Activated T-helper 2 cell treated with anti-CD3 and anti-CD28 coated beads, Interferon-gamma antibody, Interleukin-2, Interleukin-4, amounts not matched to agents 10 μg/mL and 5 μg/mL and 100 μg/mL, durations not matched to agents 14 hours and 24 hours and 36 hours (primary cell): ENCODE measurements around the gene TMEM132D. TPM values are rescaled to one million over a fixed set of nuclear protein-coding genes. Genes with fewer than 3 reads are reported as not detected.

Experiments
- DNase-seq: peaks from one replicate; pipeline ENCODE4 v3.0.0; 2021; ENCODE audit warnings: low spot score
- H3K27ac Mint-ChIP-seq: one replicate; pipeline ENCODE4 v1.8.0; 2021; ENCODE audit warnings: mixed read lengths
- H3K27me3 Mint-ChIP-seq: one replicate; pipeline ENCODE4 v1.8.0; 2021; ENCODE audit warnings: low read depth, mixed read lengths
- H3K36me3 Mint-ChIP-seq: one replicate; pipeline ENCODE4 v1.8.0; 2021; ENCODE audit warnings: low read depth, mixed read lengths
- H3K4me1 Mint-ChIP-seq: one replicate; pipeline ENCODE4 v1.8.0; 2021; ENCODE audit warnings: low read depth, mixed read lengths
- H3K4me3 Mint-ChIP-seq: one replicate; pipeline ENCODE4 v1.8.0; 2021; ENCODE audit warnings: low read depth, mild to moderate bottlenecking, moderate library complexity, mixed read lengths
- H3K9me3 Mint-ChIP-seq: one replicate; pipeline ENCODE4 v1.8.0; 2021; ENCODE audit warnings: mixed read lengths
- intact Hi-C: fragments of 100-400 bp; cut with micrococcal nuclease; formaldehyde crosslinking; loops from one replicate; pipeline ENCODE4 v1.15.1; 2023
- total RNA-seq: library from RNA; stranded (reverse); gene quantifications from 2 replicates; pipeline ENCODE4 v1.2.3, GENCODE V29; 2022

Gene TMEM132D
- total RNA-seq, 1 donor from 2014 or later, result not detected

DNA sequence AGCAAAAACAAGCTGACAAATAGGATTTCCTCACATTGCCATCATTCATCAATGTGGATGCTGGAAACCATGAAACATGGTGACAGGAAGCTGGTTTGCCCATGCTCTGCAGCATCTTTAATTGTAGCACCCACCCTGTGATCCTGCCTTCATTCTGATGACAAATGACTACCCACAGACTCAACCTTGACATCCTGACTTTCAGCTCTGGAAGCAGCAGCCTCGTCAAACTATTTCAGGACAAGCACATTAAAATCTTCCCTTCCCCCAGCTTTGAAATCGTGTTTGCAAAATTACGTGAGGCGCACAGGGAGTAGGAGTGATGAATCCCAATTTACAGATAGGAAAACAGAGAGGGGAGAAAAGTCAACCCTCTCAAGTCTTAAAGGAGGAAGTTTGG is 765.0 kb downstream of the TMEM132D start:
- intact Hi-C loops, result no loop called here
- Mint-ChIP-seq H3K4me1 (no peaks in the 10 kb centered on the region), H3K27ac (no peak overlapping the region), H3K36me3 (no peaks in the 10 kb centered on the region), H3K27me3 (no peaks in the 10 kb centered on the region), H3K9me3 (peaks cover 3% of the 10 kb centered on the region), H3K4me3 (no peak overlapping the region)
- no peak for DNase-seq

DNA sequence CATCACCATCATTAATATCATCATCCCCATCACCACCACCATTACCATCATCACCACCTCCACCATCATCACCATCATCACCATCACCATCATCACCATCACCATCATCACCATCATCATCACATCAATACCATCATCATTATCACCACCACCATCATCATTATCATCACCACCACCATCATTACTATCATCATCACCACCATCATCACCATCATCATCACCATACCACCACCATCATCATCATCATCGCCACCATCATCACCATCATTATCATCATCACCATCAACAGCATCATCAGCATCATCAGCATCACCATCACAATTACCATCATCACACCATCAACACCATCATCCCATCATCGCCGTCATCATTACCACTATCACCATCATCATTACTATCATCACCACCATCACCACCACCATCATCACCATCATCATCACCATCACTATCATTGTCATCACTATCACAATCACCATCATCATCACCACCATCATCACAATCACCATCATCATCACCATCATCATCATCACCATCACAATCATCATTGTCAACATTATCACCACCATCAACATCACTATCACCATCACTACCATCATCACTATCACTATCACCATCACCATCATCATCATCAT is 767.0 kb downstream of the TMEM132D start:
- peaks cover 7% of the 10 kb centered on the region for H3K9me3 Mint-ChIP-seq
- no peak overlapping the region for H3K4me3 Mint-ChIP-seq
- intact Hi-C loops, result no loop called here
- no peaks in the 10 kb centered on the region for H3K27me3 Mint-ChIP-seq
- no peak for DNase-seq
- H3K36me3 Mint-ChIP-seq, result no peaks in the 10 kb centered on the region
- no peak overlapping the region for H3K27ac Mint-ChIP-seq
- no peaks in the 10 kb centered on the region for H3K4me1 Mint-ChIP-seq

DNA sequence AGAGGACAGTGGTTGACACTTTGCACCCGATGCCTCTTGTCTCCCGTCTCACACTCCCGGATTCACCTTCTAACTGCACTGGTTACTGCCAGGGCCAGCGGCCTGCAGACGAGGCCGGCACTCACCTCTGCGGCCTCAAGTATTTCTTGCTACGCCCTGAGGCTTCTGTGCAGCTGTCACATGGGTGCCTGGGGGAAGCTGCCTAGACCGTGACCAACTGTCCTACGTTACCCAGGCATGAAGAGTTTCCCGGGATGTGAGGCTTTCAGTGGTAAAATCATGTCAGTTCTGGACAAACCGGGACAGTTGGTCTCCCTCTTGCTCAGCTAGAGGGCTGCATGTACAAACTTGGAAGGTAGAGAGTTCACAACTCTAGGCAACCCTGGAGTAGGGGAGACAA is 776.1 kb downstream of the TMEM132D start:
- Mint-ChIP-seq H3K36me3 (no peaks in the 10 kb centered on the region), H3K4me1 (no peaks in the 10 kb centered on the region), H3K9me3 (peaks cover 19% of the 10 kb centered on the region), H3K4me3 (no peak overlapping the region), H3K27me3 (no peaks in the 10 kb centered on the region), H3K27ac (no peak overlapping the region)
- intact Hi-C loops, result no loop called here
- no peak for DNase-seq

DNA sequence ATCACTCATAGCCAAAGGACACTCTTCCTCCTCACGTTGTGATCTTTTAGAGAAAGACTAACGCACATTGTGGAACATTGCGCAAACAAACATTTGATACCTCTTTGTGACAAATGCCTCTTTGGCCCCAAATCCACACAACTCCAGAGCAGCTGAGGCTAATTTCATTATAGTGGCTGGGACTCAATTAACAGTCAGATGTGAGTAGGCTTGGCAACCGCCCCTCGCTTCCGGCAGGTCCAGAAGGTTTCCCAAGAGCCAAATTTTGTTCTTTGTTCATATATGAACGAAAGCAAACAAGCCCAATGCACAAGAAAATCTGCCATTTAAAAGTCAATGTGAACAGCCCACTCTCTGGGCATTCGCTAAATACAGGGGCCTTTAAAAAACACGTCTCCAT is 776.6 kb downstream of the TMEM132D start:
- Mint-ChIP-seq H3K4me3 (no peak overlapping the region), H3K27ac (no peak overlapping the region), H3K4me1 (no peaks in the 10 kb centered on the region), H3K36me3 (no peaks in the 10 kb centered on the region), H3K27me3 (no peaks in the 10 kb centered on the region), H3K9me3 (peaks cover 19% of the 10 kb centered on the region)
- DNase-seq, result no peak
- intact Hi-C loops, result no loop called here

DNA sequence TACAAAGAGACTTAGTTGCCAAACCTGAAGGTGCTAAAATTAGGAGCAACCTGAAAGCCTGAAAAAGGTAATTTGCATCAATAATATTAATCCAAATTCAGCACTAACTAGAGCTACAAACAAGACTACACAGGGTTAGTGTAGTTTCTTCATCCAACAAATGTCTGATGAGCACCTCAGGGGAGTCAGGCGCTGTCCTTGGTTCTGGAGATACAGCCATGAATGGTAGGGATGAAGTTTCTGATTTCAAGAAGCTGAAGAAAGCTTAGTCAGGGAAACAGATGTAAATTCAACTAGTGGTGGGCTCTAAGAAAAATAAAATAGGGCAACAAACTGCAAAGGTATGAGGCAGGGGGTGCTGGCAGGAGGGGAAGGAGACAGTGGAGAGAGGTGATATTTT is 784.3 kb downstream of the TMEM132D start:
- H3K36me3 Mint-ChIP-seq, result no peaks in the 10 kb centered on the region
- intact Hi-C loops, result no loop called here
- peaks cover 9% of the 10 kb centered on the region for H3K9me3 Mint-ChIP-seq
- H3K27me3 Mint-ChIP-seq, result no peaks in the 10 kb centered on the region
- DNase-seq, result no peak
- no peak overlapping the region for H3K27ac Mint-ChIP-seq
- H3K4me3 Mint-ChIP-seq, result no peak overlapping the region
- H3K4me1 Mint-ChIP-seq, result no peaks in the 10 kb centered on the region

DNA sequence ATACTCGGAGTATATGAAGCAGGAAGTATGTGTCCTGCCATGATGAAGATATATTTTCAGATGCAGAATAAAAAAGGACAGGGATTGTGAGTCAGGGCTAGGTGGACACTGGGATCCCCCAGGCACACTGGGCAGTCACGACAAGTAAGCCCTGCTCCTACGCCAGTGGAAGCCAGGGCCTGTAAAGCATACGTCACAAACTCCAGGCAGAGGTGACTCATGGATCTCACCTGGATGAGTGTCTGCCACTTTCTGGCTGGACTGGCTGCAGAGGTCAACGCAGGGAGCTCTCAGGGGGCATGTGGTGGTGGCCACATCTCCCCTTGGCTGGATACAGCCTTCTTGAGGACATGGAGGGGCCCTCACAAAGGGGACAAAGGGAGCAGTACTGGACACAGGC is 788.3 kb downstream of the TMEM132D start:
- Mint-ChIP-seq H3K27me3 (no peaks in the 10 kb centered on the region), H3K36me3 (no peaks in the 10 kb centered on the region), H3K4me3 (no peak overlapping the region), H3K9me3 (peaks cover 9% of the 10 kb centered on the region), H3K4me1 (no peaks in the 10 kb centered on the region), H3K27ac (no peak overlapping the region)
- no peak for DNase-seq
- intact Hi-C loops, result no loop called here

DNA sequence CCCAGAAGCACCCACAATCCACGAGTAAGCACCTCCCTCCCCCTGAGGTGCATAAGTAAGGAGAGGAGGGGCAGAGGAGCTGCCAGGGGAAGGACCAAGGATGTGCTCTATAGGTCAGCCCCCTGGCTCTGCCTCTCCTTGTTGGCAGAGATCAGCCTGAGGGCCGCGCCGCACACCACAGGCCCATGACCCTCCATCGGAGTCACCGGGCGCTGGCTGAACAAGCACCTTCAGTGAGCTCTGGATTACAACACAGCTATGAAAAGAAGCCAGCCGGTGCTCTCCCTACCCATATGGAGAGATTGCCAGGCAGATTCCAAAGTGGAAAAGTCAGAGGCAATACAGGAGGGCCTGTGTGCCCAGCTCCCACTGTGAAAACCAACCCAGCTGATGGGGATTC is 793.2 kb downstream of the TMEM132D start:
- Mint-ChIP-seq H3K4me3 (no peak overlapping the region), H3K27me3 (no peaks in the 10 kb centered on the region), H3K36me3 (no peaks in the 10 kb centered on the region), H3K4me1 (no peaks in the 10 kb centered on the region), H3K27ac (no peak overlapping the region), H3K9me3 (peaks cover 22% of the 10 kb centered on the region)
- intact Hi-C loops, result no loop called here
- no peak for DNase-seq

DNA sequence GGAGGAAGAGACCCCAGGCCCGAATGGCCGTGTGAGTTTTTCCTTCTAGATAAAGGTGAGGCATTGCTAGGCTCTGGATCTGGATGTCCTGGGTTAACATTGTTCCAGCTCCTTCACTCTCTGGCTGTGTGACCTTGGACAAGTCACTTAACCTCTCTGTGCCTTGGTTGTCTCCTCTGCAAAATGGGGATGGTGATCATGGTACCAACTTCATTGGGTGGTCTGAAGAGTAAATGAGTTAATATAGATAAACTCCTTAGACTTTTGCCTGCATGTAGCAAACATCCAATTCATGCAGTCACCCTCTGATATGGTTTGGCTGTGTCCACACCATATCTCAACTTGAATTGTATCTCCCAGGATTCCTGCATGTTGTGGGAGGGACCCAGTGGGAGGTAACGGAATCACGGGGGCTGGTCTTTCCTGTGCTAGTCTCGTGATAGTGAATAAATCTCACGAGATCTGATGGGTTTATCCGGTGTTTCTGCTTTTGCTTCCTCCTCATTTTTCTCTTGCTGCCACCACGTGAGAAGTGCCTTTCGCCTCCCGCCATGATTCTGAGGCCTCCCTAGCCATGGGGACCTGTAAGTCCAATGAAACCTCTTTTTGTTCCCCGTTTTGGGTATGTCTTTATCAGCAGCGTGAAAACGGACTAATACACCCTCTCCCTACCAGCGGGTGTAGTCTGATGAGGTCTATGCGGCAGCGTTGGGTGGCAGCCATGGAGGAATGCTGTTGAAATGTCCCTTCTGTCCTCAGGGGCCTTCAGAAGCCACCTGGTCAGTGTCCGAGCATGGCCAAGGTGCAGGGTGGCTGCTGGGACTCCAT is 794.4 kb downstream of the TMEM132D start:
- intact Hi-C loops, result no loop called here
- H3K27ac Mint-ChIP-seq, result no peak overlapping the region
- no peak overlapping the region for H3K4me3 Mint-ChIP-seq
- no peaks in the 10 kb centered on the region for H3K27me3 Mint-ChIP-seq
- DNase-seq, result no peak
- no peaks in the 10 kb centered on the region for H3K4me1 Mint-ChIP-seq
- H3K9me3 Mint-ChIP-seq, result peaks cover 22% of the 10 kb centered on the region
- no peaks in the 10 kb centered on the region for H3K36me3 Mint-ChIP-seq

DNA sequence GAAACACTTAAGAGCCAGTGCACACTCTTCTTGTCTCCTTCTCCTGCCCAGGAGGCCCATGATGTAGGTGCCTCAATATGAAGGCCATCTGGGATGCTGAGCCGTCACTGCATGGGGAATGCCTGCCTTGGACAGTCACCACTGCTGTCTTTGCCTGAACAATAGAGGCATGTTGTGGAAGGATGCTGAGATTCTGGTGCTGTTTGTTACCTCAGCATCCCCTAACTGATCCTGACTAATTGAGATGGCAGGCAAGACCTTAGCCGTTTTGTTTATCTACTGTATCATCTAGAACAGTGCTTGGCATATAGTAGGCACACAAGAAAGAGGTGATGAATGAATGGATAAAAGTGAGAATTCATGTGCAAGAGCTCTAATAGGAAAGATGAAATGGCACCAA is 797.1 kb downstream of the TMEM132D start:
- no peaks in the 10 kb centered on the region for H3K36me3 Mint-ChIP-seq
- no peak for DNase-seq
- no peak overlapping the region for H3K4me3 Mint-ChIP-seq
- intact Hi-C loops, result no loop called here
- no peaks in the 10 kb centered on the region for H3K4me1 Mint-ChIP-seq
- no peak overlapping the region for H3K27ac Mint-ChIP-seq
- peaks cover 32% of the 10 kb centered on the region for H3K9me3 Mint-ChIP-seq
- H3K27me3 Mint-ChIP-seq, result no peaks in the 10 kb centered on the region

DNA sequence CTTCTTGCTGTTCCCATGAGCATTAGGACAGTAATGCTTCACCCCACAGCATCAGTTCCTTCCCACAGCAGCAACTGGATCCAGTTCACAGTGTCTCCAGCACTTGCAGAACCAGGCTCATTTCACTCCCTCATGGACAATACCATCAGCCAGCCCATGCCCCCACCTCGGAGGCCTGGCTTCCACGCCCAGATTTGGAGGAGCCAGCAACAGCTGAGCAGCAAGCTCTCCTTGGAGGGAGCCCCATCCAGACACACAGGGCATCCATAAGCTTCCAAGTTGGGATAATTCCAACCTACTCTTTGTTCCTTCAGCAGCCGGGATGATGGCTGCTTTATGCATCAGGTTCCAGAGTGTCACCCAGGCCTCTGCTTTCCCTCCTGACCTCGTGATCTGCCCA is 800.6 kb downstream of the TMEM132D start:
- peaks cover 28% of the 10 kb centered on the region for H3K9me3 Mint-ChIP-seq

DNA sequence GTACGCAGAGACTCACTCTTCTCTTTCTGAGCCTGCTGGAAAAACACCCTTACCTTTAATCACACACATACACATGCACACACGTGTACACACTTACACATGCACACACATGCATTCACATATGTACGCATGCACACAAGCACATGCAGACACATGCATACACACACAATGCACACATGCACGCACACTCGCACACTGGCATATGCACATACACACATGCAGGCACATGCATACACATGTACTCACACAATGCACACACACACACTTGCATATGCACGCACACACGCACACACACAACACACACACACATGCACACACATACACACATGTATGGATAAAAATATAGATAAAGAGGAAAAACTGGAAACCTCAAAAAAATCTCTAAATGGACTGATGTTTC is 801.6 kb downstream of the TMEM132D start:
- H3K9me3 Mint-ChIP-seq, result peaks cover 25% of the 10 kb centered on the region
- H3K4me1 Mint-ChIP-seq, result no peaks in the 10 kb centered on the region
- intact Hi-C loops, result no loop called here
- no peak for DNase-seq
- no peak overlapping the region for H3K27ac Mint-ChIP-seq
- H3K36me3 Mint-ChIP-seq, result no peaks in the 10 kb centered on the region
- no peak overlapping the region for H3K4me3 Mint-ChIP-seq
- no peaks in the 10 kb centered on the region for H3K27me3 Mint-ChIP-seq

More for the DNA sequence above, 800.6 kb downstream of the TMEM132D start:
- H3K27ac Mint-ChIP-seq, result no peak overlapping the region
- no peaks in the 10 kb centered on the region for H3K36me3 Mint-ChIP-seq
- no peaks in the 10 kb centered on the region for H3K4me1 Mint-ChIP-seq
- DNase-seq, result no peak
- H3K27me3 Mint-ChIP-seq, result no peaks in the 10 kb centered on the region
- intact Hi-C loops, result no loop called here
- no peak overlapping the region for H3K4me3 Mint-ChIP-seq

DNA sequence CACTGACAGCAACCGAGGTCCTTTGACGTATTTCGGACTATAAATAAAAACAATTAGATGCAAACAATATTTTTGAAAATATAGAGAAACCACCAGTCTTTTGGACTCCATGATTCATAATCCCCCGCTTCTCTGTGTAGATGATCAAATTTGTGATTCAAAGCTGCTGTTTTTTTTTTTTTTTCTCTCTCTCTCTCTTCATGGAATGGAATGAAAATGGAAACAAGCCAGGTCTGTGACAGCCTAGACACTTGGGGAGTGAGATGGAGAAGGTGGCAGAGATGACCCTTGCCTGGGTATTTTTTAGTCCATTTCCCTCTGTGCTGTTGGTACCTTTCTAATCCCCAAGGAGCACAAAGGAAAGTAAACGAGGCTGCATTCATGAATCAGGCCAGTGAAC is 802.0 kb downstream of the TMEM132D start:
- intact Hi-C loops, result no loop called here
- Mint-ChIP-seq H3K27me3 (no peaks in the 10 kb centered on the region), H3K9me3 (peaks cover 21% of the 10 kb centered on the region), H3K36me3 (no peaks in the 10 kb centered on the region), H3K4me1 (no peaks in the 10 kb centered on the region), H3K27ac (no peak overlapping the region), H3K4me3 (no peak overlapping the region)
- DNase-seq, result no peak

DNA sequence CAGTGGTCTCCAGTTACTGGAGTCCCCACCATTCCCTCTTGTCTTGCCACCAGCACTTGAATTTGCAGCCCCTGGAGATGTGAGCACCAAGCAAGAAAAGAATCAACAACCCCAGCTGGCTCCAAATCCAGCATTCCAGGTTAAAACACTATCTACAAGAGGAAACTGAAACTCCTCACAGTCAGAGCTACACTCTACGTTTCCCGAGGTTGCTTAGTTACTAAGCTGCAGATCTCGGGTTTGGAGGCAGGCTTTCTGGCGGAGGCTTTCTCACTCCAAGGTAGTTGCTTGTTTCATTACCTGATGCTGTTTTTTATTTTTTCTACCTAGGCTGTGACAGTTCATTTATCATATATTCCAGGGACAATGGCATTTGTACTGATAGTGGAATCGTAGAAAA is 802.4 kb downstream of the TMEM132D start:
- Mint-ChIP-seq H3K9me3 (peaks cover 17% of the 10 kb centered on the region), H3K4me1 (no peaks in the 10 kb centered on the region), H3K4me3 (no peak overlapping the region), H3K36me3 (no peaks in the 10 kb centered on the region), H3K27ac (no peak overlapping the region), H3K27me3 (no peaks in the 10 kb centered on the region)
- intact Hi-C loops, result no loop called here
- DNase-seq, result no peak
